HEK293 (cell line): ENCODE measurements around the gene ME3.
A peak's percentile ranks its signal among the peaks of the same experiment; 100 is the strongest.

Experiments
- CTCF ChIA-PET: fragments of 350-600 bp; formaldehyde crosslinking; extraction: SDS; loops from one replicate; lab custom pipeline; 2021; ENCODE audit warnings: antibody characterized with exemption; lab: Yijun Ruan, JAX
- POLR2A ChIA-PET: fragments of 300-600 bp; formaldehyde crosslinking; extraction: SDS; loops from one replicate; lab custom pipeline; 2020; ENCODE audit warnings: antibody characterized with exemption, inconsistent platforms; lab: Yijun Ruan, JAX
- H3K27ac ChIP-seq: fragments of 200-500 bp; sonication (Bioruptor generic); 2 replicates; pipeline ENCODE4 v1.5.1; 2014; ENCODE audit warnings: low read depth, low read length, control low read depth, inconsistent platforms; ENCODE audit errors: extremely low read depth
- H3K36me3 ChIP-seq, 2 experiments: fragments of 200-500 bp in 1 of 2; sonication (Bioruptor generic) in 1 of 2; 1 replicate in 1 of 2; 2 replicates in 1 of 2; pipeline ENCODE4 v1.5.1; 2014 to 2017; ENCODE audit warnings: inconsistent platforms in 2 of 2, low read length in 2 of 2; ENCODE audit not compliant: control insufficient read depth in 2 of 2, insufficient read depth in 1 of 2
- H3K4me1 ChIP-seq: fragments of 200-500 bp; sonication (Bioruptor generic); 2 replicates; pipeline ENCODE4 v1.5.1; 2014; ENCODE audit warnings: mild to moderate bottlenecking, low read length, inconsistent platforms; ENCODE audit not compliant: control insufficient read depth, insufficient read depth
- H3K4me3 ChIP-seq: 2 replicates; pipeline ENCODE4 v1.5.1; 2011; ENCODE audit warnings: low read depth, mild to moderate bottlenecking, control low read depth, low read length, moderate library complexity
- H3K9me3 ChIP-seq: fragments of 200-500 bp; sonication (Bioruptor generic); 2 replicates; pipeline ENCODE4 v1.5.1; 2014; ENCODE audit warnings: low read depth, low read length, inconsistent platforms; ENCODE audit not compliant: control insufficient read depth, insufficient read depth
- BCL11B ChIP-seq: fragments of 450-650 bp; formaldehyde crosslinking; IDR thresholded peaks from 2 replicates; pipeline ENCODE4 v1.5.1; 2016; ENCODE audit warnings: low read depth, missing biosample characterization, missing genetic modification characterization
- GFI1B ChIP-seq: fragments of 450-650 bp; formaldehyde crosslinking; IDR thresholded peaks from 2 replicates; pipeline ENCODE4 v1.5.1; 2016; ENCODE audit warnings: missing biosample characterization, missing genetic modification characterization
- GLIS1 ChIP-seq: fragments of 450-650 bp; formaldehyde crosslinking; IDR thresholded peaks from 2 replicates; pipeline ENCODE4 v1.5.1; 2016; ENCODE audit warnings: missing biosample characterization, missing genetic modification characterization
- HOXD13 ChIP-seq: sonication (generic); formaldehyde crosslinking; IDR thresholded peaks from 2 replicates; pipeline ENCODE4 v1.8.0; 2022; ENCODE audit warnings: missing genetic modification reagents, borderline replicate concordance
- KLF1 ChIP-seq: fragments of 450-650 bp; formaldehyde crosslinking; IDR thresholded peaks from 2 replicates; pipeline ENCODE4 v1.5.1; 2016; ENCODE audit warnings: missing biosample characterization, missing genetic modification characterization
- KLF10 ChIP-seq: fragments of 450-650 bp; IDR thresholded peaks from 2 replicates; pipeline ENCODE4 v1.5.1; 2018; ENCODE audit warnings: missing biosample characterization, mild to moderate bottlenecking, missing genetic modification characterization
- MYNN ChIP-seq: fragments of 450-650 bp; formaldehyde crosslinking; IDR thresholded peaks from 2 replicates; pipeline ENCODE4 v1.5.1; 2016; ENCODE audit warnings: missing biosample characterization, missing genetic modification characterization, borderline replicate concordance
- TRIM28 ChIP-seq: IDR thresholded peaks from 2 replicates; pipeline ENCODE4 v1.6.1; 2011; ENCODE audit warnings: low read length, control low read depth, borderline replicate concordance
- WT1 ChIP-seq: fragments of 450-650 bp; formaldehyde crosslinking; IDR thresholded peaks from 2 replicates; pipeline ENCODE4 v1.5.1; 2016; ENCODE audit warnings: missing biosample characterization, missing genetic modification characterization
- ZBTB1 ChIP-seq: fragments of 450-650 bp; formaldehyde crosslinking; IDR thresholded peaks from 2 replicates; pipeline ENCODE4 v1.5.1; 2016; ENCODE audit warnings: missing biosample characterization, missing genetic modification characterization
- ZFP37 ChIP-seq: fragments of 450-650 bp; formaldehyde crosslinking; IDR thresholded peaks from 2 replicates; pipeline ENCODE4 v1.5.1; 2016; ENCODE audit warnings: missing biosample characterization, missing genetic modification characterization
- ZFP69B ChIP-seq: fragments of 450-650 bp; formaldehyde crosslinking; IDR thresholded peaks from 2 replicates; pipeline ENCODE4 v1.5.1; 2016; ENCODE audit warnings: missing biosample characterization, missing genetic modification characterization
- ZNF138 ChIP-seq: fragments of 450-650 bp; formaldehyde crosslinking; IDR thresholded peaks from 2 replicates; pipeline ENCODE4 v1.5.1; 2016; ENCODE audit warnings: missing biosample characterization, missing genetic modification characterization, borderline replicate concordance
- ZNF155 ChIP-seq: fragments of 450-650 bp; formaldehyde crosslinking; IDR thresholded peaks from 2 replicates; pipeline ENCODE4 v1.5.1; 2016; ENCODE audit warnings: missing biosample characterization, missing genetic modification characterization
- ZNF394 ChIP-seq: fragments of 450-650 bp; formaldehyde crosslinking; IDR thresholded peaks from 2 replicates; pipeline ENCODE4 v1.5.1; 2016; ENCODE audit warnings: missing biosample characterization, missing genetic modification characterization, mild to moderate bottlenecking, moderate library complexity, borderline replicate concordance
- ZNF416 ChIP-seq: fragments of 450-650 bp; formaldehyde crosslinking; IDR thresholded peaks from 2 replicates; pipeline ENCODE4 v1.5.1; 2016; ENCODE audit warnings: missing biosample characterization, missing genetic modification characterization
- ZNF473 ChIP-seq: fragments of 450-650 bp; formaldehyde crosslinking; IDR thresholded peaks from 2 replicates; pipeline ENCODE4 v1.5.1; 2017; ENCODE audit warnings: missing biosample characterization, missing genetic modification characterization
- ZNF501 ChIP-seq: fragments of 450-650 bp; formaldehyde crosslinking; IDR thresholded peaks from 2 replicates; pipeline ENCODE4 v1.5.1; 2016; ENCODE audit warnings: missing biosample characterization, missing genetic modification characterization
- ZNF624 ChIP-seq: fragments of 450-650 bp; formaldehyde crosslinking; IDR thresholded peaks from 2 replicates; pipeline ENCODE4 v1.5.1; 2017; ENCODE audit warnings: missing biosample characterization, missing genetic modification characterization
- ZNF670 ChIP-seq: fragments of 450-650 bp; formaldehyde crosslinking; IDR thresholded peaks from 2 replicates; pipeline ENCODE4 v1.5.1; 2016; ENCODE audit warnings: missing biosample characterization, missing genetic modification characterization, low read depth
- ZNF677 ChIP-seq: fragments of 450-650 bp; IDR thresholded peaks from 2 replicates; pipeline ENCODE4 v1.5.0; 2018; ENCODE audit warnings: missing biosample characterization, mild to moderate bottlenecking, missing genetic modification characterization, moderate library complexity
- ZNF747 ChIP-seq: fragments of 450-650 bp; formaldehyde crosslinking; IDR thresholded peaks from 2 replicates; pipeline ENCODE4 v1.5.1; 2016; ENCODE audit warnings: missing biosample characterization, missing genetic modification characterization
- ZNF791 ChIP-seq: fragments of 450-650 bp; formaldehyde crosslinking; IDR thresholded peaks from 2 replicates; pipeline ENCODE4 v1.5.1; 2016; ENCODE audit warnings: missing biosample characterization, missing genetic modification characterization
- TF ChIP-seq, protein P1 (sequence below): fragments of 450-650 bp; formaldehyde crosslinking; IDR thresholded peaks from 2 replicates; pipeline ENCODE4 v1.5.1; 2016; ENCODE audit warnings: missing biosample characterization, missing genetic modification characterization
- TF ChIP-seq, protein P2 (sequence below): fragments of 450-650 bp; formaldehyde crosslinking; IDR thresholded peaks from 2 replicates; pipeline ENCODE4 v1.5.1; 2016; ENCODE audit warnings: missing biosample characterization, missing genetic modification characterization, borderline replicate concordance
- TF ChIP-seq, protein P3 (sequence below): fragments of 450-650 bp; formaldehyde crosslinking; conservative IDR thresholded peaks from 2 replicates; pipeline ENCODE4 v1.5.1; 2016; ENCODE audit warnings: low read depth, missing biosample characterization, missing genetic modification characterization
- TF ChIP-seq, protein P4 (sequence below): fragments of 450-650 bp; formaldehyde crosslinking; IDR thresholded peaks from 2 replicates; pipeline ENCODE4 v1.5.1; 2016; ENCODE audit warnings: missing biosample characterization, missing genetic modification characterization

Gene ME3

DNA sequence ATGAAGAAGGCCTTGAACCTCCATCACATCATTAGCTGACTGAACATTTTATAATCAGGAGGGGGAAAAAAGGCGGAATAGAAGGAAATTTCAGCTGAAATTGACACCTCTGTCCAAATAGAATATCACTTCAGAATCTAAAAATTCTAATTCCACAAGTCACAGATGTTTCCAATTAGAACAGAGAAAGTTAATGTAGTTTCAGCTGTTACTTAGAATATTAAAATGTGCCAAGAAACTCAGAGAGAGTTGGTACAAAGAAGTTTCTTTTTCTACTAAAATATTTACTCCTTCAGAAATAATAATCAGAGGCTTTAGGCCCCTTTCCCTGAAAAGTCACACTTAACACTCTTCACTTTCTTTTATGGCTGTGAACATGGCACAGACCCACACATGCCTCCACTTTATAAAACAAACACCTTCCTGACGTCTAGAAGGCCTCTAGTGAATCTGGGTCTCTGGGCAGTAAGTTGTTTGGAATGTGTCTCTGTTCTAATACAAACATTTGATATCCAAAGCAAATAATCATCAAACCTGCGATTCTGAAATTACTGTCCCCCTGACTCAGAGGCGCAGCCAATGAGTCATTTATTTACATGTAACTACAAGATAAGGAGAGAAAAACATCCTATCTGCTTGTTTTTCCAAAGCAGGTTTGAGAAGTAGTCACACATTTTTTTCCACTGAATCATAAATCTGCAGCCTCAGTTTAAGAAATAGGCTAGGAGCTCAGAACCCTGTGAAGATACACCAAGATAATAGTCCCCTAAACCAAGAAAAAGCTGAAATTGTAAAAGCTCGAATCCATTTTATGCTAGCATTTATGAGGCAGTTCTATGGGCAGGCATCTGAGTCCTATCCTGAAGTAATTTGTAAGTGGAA, 148.4 kb downstream of the ME3 start:
- POLR2A ChIA-PET, result interaction anchor here (0.8 to 1.6 kb wide), 7 partner anchors 11 to 69 kb away, joined by 3 to 6 read pairs (median 4); no protein-coding TSS in a partner anchor
- CTCF ChIA-PET, result interaction anchor here (0.6 to 1.6 kb wide), 9 partner anchors 9 to 416 kb away, joined by 3 to 4 read pairs (median 3); no protein-coding TSS in a partner anchor
- Histone ChIP-seq H3K9me3 (no peaks in the 10 kb centered on the region), H3K4me3 (no peak overlapping the region; the same call in 1 of the 2 replicates), H3K4me1 (peaks cover 13% of the 10 kb centered on the region), H3K36me3 (no peaks in the 10 kb centered on the region), H3K27ac (peak overlapping the region; percentile 86)
- TF ChIP-seq, protein P1, sequence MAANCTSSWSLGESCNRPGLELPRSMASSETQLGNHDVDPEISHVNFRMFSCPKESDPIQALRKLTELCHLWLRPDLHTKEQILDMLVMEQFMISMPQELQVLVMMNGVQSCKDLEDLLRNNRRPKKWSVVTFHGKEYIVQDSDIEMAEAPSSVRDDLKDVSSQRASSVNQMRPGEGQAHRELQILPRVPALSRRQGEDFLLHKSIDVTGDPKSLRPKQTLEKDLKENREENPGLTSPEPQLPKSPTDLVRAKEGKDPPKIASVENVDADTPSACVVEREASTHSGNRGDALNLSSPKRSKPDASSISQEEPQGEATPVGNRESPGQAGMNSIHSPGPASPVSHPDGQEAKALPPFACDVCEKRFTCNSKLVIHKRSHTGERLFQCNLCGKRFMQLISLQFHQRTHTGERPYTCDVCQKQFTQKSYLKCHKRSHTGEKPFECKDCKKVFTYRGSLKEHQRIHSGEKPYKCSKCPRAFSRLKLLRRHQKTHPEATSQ (tag by site-specific recombination), result no peak
- no peak; the same call in 1 of the 2 replicates for TF ChIP-seq TRIM28
- no peak for TF ChIP-seq ZNF624 (tag by site-specific recombination)
- no peak for TF ChIP-seq ZNF138 (tag by site-specific recombination)
- no peak for TF ChIP-seq ZNF670 (tag by site-specific recombination)
- no peak for TF ChIP-seq HOXD13 (CRISPR knock-in tag)
- peak; percentile 90 for TF ChIP-seq MYNN (tag by site-specific recombination)
- TF ChIP-seq, protein P2, sequence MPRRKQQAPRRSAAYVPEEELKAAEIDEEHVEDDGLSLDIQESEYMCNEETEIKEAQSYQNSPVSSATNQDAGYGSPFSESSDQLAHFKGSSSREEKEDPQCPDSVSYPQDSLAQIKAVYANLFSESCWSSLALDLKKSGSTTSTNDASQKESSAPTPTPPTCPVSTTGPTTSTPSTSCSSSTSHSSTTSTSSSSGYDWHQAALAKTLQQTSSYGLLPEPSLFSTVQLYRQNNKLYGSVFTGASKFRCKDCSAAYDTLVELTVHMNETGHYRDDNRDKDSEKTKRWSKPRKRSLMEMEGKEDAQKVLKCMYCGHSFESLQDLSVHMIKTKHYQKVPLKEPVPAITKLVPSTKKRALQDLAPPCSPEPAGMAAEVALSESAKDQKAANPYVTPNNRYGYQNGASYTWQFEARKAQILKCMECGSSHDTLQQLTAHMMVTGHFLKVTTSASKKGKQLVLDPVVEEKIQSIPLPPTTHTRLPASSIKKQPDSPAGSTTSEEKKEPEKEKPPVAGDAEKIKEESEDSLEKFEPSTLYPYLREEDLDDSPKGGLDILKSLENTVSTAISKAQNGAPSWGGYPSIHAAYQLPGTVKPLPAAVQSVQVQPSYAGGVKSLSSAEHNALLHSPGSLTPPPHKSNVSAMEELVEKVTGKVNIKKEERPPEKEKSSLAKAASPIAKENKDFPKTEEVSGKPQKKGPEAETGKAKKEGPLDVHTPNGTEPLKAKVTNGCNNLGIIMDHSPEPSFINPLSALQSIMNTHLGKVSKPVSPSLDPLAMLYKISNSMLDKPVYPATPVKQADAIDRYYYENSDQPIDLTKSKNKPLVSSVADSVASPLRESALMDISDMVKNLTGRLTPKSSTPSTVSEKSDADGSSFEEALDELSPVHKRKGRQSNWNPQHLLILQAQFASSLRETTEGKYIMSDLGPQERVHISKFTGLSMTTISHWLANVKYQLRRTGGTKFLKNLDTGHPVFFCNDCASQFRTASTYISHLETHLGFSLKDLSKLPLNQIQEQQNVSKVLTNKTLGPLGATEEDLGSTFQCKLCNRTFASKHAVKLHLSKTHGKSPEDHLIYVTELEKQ (tag by site-specific recombination), result peak; percentile 68; the same call in 1 of the 2 replicates
- no peak for TF ChIP-seq ZNF677 (tag by site-specific recombination)
- TF ChIP-seq ZNF394 (tag by site-specific recombination), result peak; percentile 8; the same call in 1 of the 2 replicates
- peak; percentile 32; the same call in 1 of the 2 replicates for TF ChIP-seq ZBTB1 (tag by site-specific recombination)
- TF ChIP-seq WT1 (tag by site-specific recombination), result 0 out of 2 replicates have a peak, but pooled peaks have one; percentile 14
- TF ChIP-seq ZNF747, result no peak
- TF ChIP-seq, protein P3, sequence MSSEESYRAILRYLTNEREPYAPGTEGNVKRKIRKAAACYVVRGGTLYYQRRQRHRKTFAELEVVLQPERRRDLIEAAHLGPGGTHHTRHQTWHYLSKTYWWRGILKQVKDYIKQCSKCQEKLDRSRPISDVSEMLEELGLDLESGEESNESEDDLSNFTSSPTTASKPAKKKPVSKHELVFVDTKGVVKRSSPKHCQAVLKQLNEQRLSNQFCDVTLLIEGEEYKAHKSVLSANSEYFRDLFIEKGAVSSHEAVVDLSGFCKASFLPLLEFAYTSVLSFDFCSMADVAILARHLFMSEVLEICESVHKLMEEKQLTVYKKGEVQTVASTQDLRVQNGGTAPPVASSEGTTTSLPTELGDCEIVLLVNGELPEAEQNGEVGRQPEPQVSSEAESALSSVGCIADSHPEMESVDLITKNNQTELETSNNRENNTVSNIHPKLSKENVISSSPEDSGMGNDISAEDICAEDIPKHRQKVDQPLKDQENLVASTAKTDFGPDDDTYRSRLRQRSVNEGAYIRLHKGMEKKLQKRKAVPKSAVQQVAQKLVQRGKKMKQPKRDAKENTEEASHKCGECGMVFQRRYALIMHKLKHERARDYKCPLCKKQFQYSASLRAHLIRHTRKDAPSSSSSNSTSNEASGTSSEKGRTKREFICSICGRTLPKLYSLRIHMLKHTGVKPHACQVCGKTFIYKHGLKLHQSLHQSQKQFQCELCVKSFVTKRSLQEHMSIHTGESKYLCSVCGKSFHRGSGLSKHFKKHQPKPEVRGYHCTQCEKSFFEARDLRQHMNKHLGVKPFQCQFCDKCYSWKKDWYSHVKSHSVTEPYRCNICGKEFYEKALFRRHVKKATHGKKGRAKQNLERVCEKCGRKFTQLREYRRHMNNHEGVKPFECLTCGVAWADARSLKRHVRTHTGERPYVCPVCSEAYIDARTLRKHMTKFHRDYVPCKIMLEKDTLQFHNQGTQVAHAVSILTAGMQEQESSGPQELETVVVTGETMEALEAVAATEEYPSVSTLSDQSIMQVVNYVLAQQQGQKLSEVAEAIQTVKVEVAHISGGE, result no peak
- TF ChIP-seq GFI1B (tag by site-specific recombination), result peak; percentile 87
- peak; percentile 84 for TF ChIP-seq KLF10
- TF ChIP-seq GLIS1 (tag by site-specific recombination), result peak; percentile 33
- TF ChIP-seq ZNF791 (tag by site-specific recombination), result no peak
- TF ChIP-seq ZNF155 (tag by site-specific recombination), result no peak
- TF ChIP-seq ZNF501, result no peak
- TF ChIP-seq ZNF473 (tag by site-specific recombination), result no peak
- no peak for TF ChIP-seq ZFP37 (tag by site-specific recombination)
- TF ChIP-seq, protein P4, sequence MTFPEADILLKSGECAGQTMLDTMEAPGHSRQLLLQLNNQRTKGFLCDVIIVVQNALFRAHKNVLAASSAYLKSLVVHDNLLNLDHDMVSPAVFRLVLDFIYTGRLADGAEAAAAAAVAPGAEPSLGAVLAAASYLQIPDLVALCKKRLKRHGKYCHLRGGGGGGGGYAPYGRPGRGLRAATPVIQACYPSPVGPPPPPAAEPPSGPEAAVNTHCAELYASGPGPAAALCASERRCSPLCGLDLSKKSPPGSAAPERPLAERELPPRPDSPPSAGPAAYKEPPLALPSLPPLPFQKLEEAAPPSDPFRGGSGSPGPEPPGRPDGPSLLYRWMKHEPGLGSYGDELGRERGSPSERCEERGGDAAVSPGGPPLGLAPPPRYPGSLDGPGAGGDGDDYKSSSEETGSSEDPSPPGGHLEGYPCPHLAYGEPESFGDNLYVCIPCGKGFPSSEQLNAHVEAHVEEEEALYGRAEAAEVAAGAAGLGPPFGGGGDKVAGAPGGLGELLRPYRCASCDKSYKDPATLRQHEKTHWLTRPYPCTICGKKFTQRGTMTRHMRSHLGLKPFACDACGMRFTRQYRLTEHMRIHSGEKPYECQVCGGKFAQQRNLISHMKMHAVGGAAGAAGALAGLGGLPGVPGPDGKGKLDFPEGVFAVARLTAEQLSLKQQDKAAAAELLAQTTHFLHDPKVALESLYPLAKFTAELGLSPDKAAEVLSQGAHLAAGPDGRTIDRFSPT (tag by site-specific recombination), result peak; percentile 83
- no peak for TF ChIP-seq KLF1 (tag by site-specific recombination)
- TF ChIP-seq BCL11B (tag by site-specific recombination), result no peak
- TF ChIP-seq ZFP69B (tag by site-specific recombination), result peak; percentile 14; the same call in 1 of the 2 replicates
- TF ChIP-seq ZNF416 (tag by site-specific recombination), result no peak
